ENCODE data around the gene ABCB8.

The ABCB8 gene

GRCh38 chr7:151051108-151051507 lies 22.9 kb downstream of the ABCB8 start:
- DNase-seq (ENCODE audit: low read depth) = no peak
- H3K4me3 ChIP-seq (ENCODE audit: low read depth, low read length) = no peak overlapping the region
- no peak for TF ChIP-seq CTCF (IDR thresholded peaks at IDR 0.05; ENCODE audit: control insufficient read depth, extremely low read depth, insufficient read depth)

GRCh38 chr7:151053096-151053495 lies 24.8 kb downstream of the ABCB8 start:
- TF ChIP-seq CTCF (IDR thresholded peaks at IDR 0.05; ENCODE audit: control insufficient read depth, extremely low read depth, insufficient read depth) = no peak
- no peak for DNase-seq (ENCODE audit: low read depth)
- no peak overlapping the region for H3K4me3 ChIP-seq (ENCODE audit: low read depth, low read length)

- no peak overlapping the region for H3K4me3 ChIP-seq (ENCODE audit: low read depth, low read length)
- no peak for TF ChIP-seq CTCF (IDR thresholded peaks at IDR 0.05; ENCODE audit: control insufficient read depth, extremely low read depth, insufficient read depth)
- DNase-seq (ENCODE audit: low read depth) = no peak
These were observed 25.5 kb downstream of the ABCB8 start for GRCh38 chr7:151053751-151054150.

GRCh38 chr7:151056283-151056665 lies 28.0 kb downstream of the ABCB8 start:
- no peak overlapping the region for H3K4me3 ChIP-seq (ENCODE audit: low read depth, low read length)
- DNase-seq (ENCODE audit: low read depth) = no peak
- TF ChIP-seq CTCF (IDR thresholded peaks at IDR 0.05; ENCODE audit: control insufficient read depth, extremely low read depth, insufficient read depth) = no peak

GRCh38 chr7:151056666-151057505 lies 28.6 kb downstream of the ABCB8 start:
- TF ChIP-seq CTCF (IDR thresholded peaks at IDR 0.05; ENCODE audit: control insufficient read depth, extremely low read depth, insufficient read depth) = no peak
- H3K4me3 ChIP-seq (ENCODE audit: low read depth, low read length) = peak overlapping the region; percentile 90
- DNase-seq (ENCODE audit: low read depth) = no peak

GRCh38 chr7:151057506-151057988 lies 29.3 kb downstream of the ABCB8 start, which contains the start of gene CDK5:
TSS of gene CDK5 (minus strand) at chr7:151057897. CDS start at chr7:151057848, 49 bp downstream.
- DNase-seq (ENCODE audit: low read depth) = no peak
- TF ChIP-seq CTCF (IDR thresholded peaks at IDR 0.05; ENCODE audit: control insufficient read depth, extremely low read depth, insufficient read depth) = no peak
- H3K4me3 ChIP-seq (ENCODE audit: low read depth, low read length) = peak within 1 kb of the TSS; percentile 90
